DND-41 (cell line): ENCODE results near the gene UGT8.

Experiments
- ATAC-seq: fragments of 200-7000 bp; cut with Tn5 transposase; 3 replicates; pipeline ENCODE4 v1.9.1; 2021; ENCODE audit warnings: low read depth; ENCODE audit not compliant: insufficient read depth
- DNase-seq: peaks from one replicate; pipeline ENCODE4 v3.0.0-alpha.2; 2020
- H2AFZ ChIP-seq: 2 replicates; pipeline ENCODE4 v1.6.0; 2012; ENCODE audit warnings: low read depth, low read length
- H3K27ac ChIP-seq: 2 replicates; pipeline ENCODE4 v1.5.1; 2012; ENCODE audit warnings: low read length, inconsistent platforms
- H3K27me3 ChIP-seq: fragments of 200-600 bp; sonication (generic); 2 replicates; pipeline ENCODE4 v1.6.0; 2012; ENCODE audit warnings: low read length, mild to moderate bottlenecking, inconsistent platforms; ENCODE audit not compliant: insufficient read depth, poor library complexity
- H3K36me3 ChIP-seq: 2 replicates; pipeline ENCODE4 v1.5.1; 2012; ENCODE audit warnings: low read length, inconsistent platforms; ENCODE audit not compliant: insufficient read depth
- H3K4me1 ChIP-seq: 2 replicates; pipeline ENCODE4 v1.5.1; 2012; ENCODE audit warnings: mild to moderate bottlenecking, low read length; ENCODE audit not compliant: insufficient read depth
- H3K4me2 ChIP-seq: 2 replicates; pipeline ENCODE4 v1.6.0; 2012; ENCODE audit warnings: mild to moderate bottlenecking, moderate library complexity, low read length, inconsistent platforms; ENCODE audit not compliant: insufficient read depth
- H3K4me3 ChIP-seq, 2 experiments: fragments of 200-600 bp in 1 of 2; shearing (Covaris generic) in 1 of 2; 2 replicates each; pipeline ENCODE4 v1.5.1; 2012 to 2016; ENCODE audit warnings: inconsistent platforms in 2 of 2, low read length in 2 of 2, mild to moderate bottlenecking in 2 of 2, low read depth in 1 of 2, moderate library complexity in 1 of 2
- H3K79me2 ChIP-seq: 2 replicates; pipeline ENCODE4 v1.6.0; 2012; ENCODE audit warnings: low read length, inconsistent platforms; ENCODE audit not compliant: insufficient read depth
- H3K9ac ChIP-seq: 2 replicates; pipeline ENCODE4 v1.6.0; 2012; ENCODE audit warnings: low read depth, mild to moderate bottlenecking, inconsistent platforms, low read length, moderate library complexity
- H3K9me3 ChIP-seq: 2 replicates; pipeline ENCODE4 v1.5.1; 2012; ENCODE audit warnings: low read length, moderate library complexity, mild to moderate bottlenecking, inconsistent platforms; ENCODE audit not compliant: insufficient read depth, severe bottlenecking
- H4K20me1 ChIP-seq: 2 replicates; pipeline ENCODE4 v1.6.0; 2012; ENCODE audit warnings: low read length; ENCODE audit not compliant: insufficient read depth
- EZH2 ChIP-seq: IDR thresholded peaks from 3 replicates; pipeline ENCODE4 v1.6.1; 2012; ENCODE audit warnings: borderline replicate concordance, low read depth, mild to moderate bottlenecking, moderate library complexity, low read length, inconsistent platforms; ENCODE audit not compliant: severe bottlenecking
- TF ChIP-seq, protein P1 (sequence below): IDR thresholded peaks from 2 replicates; pipeline ENCODE4 v1.5.1; 2012; ENCODE audit warnings: borderline replicate concordance, low read length, moderate library complexity, mild to moderate bottlenecking; ENCODE audit not compliant: poor library complexity, severe bottlenecking; ENCODE audit errors: extremely low read depth

UGT8 gene

DNA sequence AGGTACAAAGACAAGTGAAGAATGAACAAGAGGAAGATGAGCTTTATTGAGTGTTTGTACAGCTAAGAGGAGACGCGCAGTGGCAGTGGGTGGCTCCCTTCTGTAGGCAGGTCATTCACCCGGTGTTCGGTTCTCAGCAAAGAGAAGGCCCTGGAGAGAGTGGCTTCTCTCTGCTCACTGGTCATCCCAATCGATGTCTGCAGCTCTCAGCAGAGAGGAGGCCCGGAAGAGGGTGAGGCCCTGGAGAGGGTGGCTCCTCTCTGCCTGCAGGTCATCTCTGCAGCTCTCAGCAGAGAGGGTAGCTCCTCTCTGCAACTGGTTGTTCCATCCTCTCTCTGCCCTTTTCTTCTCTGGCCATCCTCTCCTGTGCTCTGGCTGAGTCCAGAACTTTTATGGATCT lies 126.5 kb downstream of the UGT8 start:
- no peak for ATAC-seq

DNA sequence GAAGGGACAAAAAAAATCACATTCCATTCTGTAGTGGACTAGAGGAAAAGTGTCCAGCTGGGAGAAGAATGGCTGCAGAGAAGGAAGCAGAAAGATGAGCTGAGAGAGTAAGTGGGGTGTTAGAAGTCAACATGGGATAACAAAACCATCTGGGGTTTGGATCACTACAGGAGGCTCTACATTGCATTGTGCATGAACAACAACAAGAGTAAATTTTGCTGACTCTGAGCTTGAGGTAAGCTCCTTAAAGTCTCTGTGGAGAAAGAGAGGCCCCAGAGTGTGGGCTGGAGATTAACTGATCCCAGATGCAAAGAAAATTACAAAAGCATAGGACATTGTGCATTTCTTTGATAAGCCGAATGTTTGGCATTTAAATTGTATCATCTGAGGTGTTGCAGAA lies 128.9 kb downstream of the UGT8 start:
- no peaks in the 10 kb centered on the region for H3K4me1 ChIP-seq
- no peak overlapping the region for H3K4me3 ChIP-seq
- H3K4me2 ChIP-seq: no peak overlapping the region
- no peaks in the 10 kb centered on the region for H3K79me2 ChIP-seq
- TF ChIP-seq EZH2: no peak
- TF ChIP-seq, protein P1, sequence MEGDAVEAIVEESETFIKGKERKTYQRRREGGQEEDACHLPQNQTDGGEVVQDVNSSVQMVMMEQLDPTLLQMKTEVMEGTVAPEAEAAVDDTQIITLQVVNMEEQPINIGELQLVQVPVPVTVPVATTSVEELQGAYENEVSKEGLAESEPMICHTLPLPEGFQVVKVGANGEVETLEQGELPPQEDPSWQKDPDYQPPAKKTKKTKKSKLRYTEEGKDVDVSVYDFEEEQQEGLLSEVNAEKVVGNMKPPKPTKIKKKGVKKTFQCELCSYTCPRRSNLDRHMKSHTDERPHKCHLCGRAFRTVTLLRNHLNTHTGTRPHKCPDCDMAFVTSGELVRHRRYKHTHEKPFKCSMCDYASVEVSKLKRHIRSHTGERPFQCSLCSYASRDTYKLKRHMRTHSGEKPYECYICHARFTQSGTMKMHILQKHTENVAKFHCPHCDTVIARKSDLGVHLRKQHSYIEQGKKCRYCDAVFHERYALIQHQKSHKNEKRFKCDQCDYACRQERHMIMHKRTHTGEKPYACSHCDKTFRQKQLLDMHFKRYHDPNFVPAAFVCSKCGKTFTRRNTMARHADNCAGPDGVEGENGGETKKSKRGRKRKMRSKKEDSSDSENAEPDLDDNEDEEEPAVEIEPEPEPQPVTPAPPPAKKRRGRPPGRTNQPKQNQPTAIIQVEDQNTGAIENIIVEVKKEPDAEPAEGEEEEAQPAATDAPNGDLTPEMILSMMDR: no peak
- H3K36me3 ChIP-seq: no peaks in the 10 kb centered on the region
- no peaks in the 10 kb centered on the region for H3K27me3 ChIP-seq
- H3K9ac ChIP-seq: no peak overlapping the region
- no peak for DNase-seq
- H3K9me3 ChIP-seq: no peaks in the 10 kb centered on the region
- H4K20me1 ChIP-seq: no peaks in the 10 kb centered on the region
- H2AFZ ChIP-seq: no peak overlapping the region
- ATAC-seq: no peak
- H3K27ac ChIP-seq: no peak overlapping the region

More for the DNA sequence above, 126.5 kb downstream of the UGT8 start:
- no peak overlapping the region for H3K4me2 ChIP-seq
- no peaks in the 10 kb centered on the region for H3K79me2 ChIP-seq
- no peak overlapping the region for H3K9ac ChIP-seq
- H3K4me1 ChIP-seq: no peaks in the 10 kb centered on the region
- no peak overlapping the region for H2AFZ ChIP-seq
- no peak for DNase-seq
- no peaks in the 10 kb centered on the region for H3K36me3 ChIP-seq
- H3K9me3 ChIP-seq: no peaks in the 10 kb centered on the region
- no peak overlapping the region for H3K4me3 ChIP-seq
- no peaks in the 10 kb centered on the region for H3K27me3 ChIP-seq
- H4K20me1 ChIP-seq: no peaks in the 10 kb centered on the region
- H3K27ac ChIP-seq: no peak overlapping the region
- TF ChIP-seq, protein P1: no peak
- TF ChIP-seq EZH2: no peak
